Activated CD8-positive, alpha-beta memory T cell treated with anti-CD3 and anti-CD28 coated beads, Interleukin-2, amount 50 U/mL, for 4 hours (primary cell): Measurements from ENCODE around the gene ABLIM2.

Experiments
- DNase-seq: peaks from one replicate; pipeline ENCODE4 v3.0.0-alpha.2; 2020

Gene ABLIM2

GRCh38 chr4:8101213-8102075, 57.2 kb downstream of the ABLIM2 start:
- DNase-seq: no peak

DNA sequence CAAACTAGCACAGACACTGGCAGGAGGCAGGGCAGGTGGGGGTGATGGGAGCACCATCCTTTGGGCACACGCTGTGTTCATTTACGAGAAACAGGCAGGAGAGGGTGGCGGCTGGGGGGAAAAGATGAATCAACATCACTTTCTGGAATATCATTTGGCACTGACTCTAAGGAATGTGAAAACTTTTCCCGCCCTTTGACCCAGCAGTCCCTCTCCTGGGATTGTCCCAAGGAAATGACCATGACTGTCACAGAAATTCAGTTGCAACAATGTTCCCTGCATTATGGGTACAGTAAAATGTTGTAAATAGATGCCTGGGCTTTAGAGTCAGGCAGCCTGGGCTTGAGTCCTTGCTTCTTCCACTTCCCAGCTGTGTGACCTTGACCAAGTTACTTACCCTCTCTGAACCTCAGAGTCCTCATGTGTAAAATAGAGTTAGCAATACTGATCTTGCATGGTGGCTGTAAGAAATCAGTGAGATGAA, 58.6 kb downstream of the ABLIM2 start:
- DNase-seq: no peak

DNA sequence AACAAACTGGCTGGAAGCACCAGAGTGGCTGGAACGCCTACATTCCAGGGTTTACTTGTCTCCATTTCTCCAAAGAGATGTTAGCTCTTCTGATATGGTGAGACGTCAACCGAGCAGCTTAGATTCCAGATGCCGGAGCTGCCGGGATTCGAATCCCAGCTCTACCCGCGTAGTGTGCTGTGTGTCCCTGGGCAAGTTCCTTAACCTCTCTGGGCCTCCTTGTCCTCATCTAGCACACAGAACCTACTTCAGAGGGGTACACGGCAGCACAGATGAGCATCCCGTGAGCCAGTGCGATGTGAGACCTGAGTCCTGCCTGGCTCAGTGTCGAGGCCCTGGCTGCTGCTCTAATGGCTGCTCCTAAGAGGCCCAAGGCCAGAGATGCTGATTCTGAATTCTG, 60.1 kb downstream of the ABLIM2 start:
- no peak for DNase-seq

DNA sequence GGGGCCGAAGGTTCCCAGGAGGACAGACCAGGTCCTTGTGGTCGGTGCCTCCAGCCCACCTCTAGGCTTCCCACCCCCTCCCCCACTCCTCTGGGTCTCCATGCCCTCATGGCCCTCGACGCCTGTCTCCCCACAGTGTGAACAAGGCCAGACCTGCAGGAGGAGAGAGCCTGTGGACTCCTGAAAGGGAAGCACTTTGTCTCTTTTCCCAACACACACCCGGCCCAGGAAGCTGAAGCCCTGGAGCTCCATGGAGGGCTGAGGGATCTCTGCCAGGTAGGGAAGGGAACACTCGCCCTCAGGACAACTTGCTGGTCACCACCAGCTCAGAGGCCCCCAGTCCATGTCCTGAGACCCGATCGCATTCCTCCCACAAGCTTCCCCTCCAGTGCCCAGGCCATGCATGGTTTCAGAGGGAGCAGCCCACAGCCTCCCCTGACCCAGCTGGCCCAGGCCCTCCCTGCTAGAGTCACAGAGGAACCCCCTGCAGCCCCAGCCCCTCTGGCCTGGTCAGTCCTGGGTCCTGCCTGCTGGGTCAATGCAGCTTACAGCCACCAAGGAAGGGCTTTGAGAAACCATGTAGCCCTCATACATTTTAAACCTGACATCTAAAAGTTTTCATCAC, 60.8 kb downstream of the ABLIM2 start:
- DNase-seq: no peak

DNA sequence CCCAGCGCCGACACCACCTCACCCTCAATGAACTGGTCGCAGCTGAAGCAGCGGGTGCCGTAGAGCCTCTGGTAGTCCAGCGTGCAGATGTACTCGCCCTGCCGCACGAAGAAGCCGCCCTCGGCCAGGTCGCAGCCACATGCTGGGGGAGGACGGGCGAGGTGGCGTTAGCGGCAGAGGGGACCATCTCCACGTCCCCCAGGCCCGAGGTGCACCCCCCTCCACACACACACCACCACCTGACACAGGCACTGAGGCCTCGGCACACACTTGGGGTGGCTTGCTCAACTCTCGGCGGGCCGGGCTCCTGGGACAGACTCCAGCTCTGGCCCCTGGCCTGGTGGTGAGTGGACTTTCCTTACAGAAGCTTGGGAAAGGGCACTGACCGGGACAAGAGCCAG, 61.5 kb downstream of the ABLIM2 start:
- DNase-seq: no peak

DNA sequence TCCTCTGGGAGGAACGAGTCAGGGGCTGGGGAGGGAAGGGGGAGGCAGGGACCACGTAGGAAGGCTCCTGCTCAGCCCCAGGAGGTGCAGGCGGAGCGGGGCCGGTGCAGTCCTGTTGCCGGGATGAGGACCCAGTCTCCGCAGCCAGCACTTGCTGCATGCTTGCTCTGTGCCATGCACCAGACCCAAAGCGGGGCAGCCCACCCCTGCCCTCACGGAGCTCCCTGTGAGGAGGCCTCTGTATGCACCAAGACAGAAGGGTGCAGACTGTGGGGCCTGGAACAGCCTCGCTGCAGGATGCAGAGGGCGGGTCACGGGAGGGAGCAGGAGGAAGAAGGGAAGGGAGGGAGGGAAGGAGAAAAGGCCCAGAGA, 61.9 kb downstream of the ABLIM2 start:
- DNase-seq: no peak

GRCh38 chr4:8095956-8096689, 62.5 kb downstream of the ABLIM2 start:
- no peak for DNase-seq

DNA sequence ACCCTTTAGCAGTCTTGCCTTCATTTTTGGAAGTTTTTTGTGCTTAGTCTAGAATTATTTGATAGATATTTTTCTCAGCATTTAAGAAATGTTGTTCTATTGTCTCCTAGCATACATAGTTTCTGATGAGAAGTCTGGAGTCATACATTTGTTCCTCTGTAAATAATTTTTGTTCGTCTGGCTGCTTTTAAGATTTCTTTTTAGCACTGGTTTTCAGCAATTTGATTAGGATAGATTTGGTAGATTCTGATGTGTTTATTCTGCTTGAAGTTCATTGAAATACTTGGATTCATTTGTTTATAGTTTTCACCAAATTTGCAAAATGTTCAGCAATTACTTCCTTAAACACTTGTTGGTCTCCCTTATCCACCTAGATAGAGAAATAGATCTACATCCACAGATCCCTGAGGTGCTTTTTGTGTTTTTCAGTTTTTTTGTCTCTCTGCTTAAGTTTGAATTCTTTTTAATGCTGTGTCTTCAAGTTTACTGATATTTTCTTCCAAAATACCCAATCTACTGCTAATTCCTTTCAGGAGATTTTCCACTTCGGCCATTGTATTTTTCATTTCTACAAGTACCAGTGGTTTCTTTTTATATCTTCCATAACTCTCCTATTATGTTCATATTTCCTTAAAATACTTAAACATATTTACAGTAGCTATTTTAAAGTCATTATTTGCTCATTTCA, 64.9 kb downstream of the ABLIM2 start:
- DNase-seq: no peak

DNA sequence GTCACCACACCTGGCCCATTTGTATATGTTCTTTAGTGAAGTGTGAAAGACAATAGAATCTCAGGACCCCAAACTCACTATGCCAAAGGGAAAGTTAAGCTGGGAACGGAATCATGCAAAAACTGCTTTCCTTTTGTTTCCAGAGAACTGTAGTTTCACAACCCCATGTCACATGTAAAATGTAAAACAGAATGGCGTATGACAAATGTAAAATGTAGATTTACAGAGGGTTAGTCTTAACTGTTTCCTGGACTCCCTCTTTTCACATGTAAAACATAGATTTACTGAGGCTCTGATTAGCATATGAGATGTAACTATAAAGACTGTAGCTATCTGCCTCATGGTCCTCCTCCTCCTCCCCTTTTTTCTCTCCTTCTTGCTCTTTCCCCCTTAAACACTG, 66.3 kb downstream of the ABLIM2 start:
- DNase-seq: no peak

DNA sequence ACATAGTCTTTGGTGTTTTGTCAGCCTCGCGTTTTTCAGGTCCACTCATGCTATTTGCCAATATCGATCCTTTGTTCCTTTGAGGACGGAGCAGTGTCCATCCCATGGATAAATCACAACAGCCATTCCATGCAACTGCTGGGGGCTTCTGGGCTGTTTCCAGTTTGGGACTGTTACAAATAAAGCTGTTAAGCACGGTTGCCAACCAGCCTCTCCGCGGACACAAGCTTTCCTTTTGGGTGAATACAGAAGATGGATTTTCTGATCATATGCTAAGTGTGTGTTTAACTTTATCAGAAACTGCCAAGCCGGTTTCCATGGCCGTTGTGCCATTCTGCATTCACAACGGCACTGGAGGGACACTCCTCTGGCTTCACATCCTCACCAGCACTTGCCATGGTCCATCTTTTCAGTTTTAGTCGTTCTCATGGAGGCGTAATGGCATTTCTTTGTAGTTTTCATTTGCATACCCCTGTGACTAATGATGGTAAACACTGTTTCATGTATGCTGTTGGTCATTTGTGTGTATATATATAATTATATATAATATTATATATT, 67.8 kb downstream of the ABLIM2 start:
- no peak for DNase-seq

DNA sequence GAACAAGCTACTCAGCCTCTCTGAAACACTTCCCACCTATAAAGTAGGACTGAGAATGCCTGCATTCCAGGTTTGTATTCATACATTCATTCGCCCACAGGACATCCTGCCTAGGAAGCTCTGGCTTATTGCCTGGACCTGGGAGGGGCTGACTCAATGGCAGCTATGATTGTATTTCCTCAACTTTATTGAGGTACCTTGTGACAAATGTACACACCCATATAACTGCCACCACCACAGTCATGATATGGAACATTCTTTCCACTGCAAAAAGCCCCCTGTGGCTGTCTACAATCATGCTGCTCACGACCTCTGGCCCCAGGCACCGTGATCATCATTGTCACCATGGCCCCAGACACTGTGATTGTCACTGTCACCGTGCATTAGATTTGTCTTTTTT, 68.3 kb downstream of the ABLIM2 start:
- DNase-seq: no peak

DNA sequence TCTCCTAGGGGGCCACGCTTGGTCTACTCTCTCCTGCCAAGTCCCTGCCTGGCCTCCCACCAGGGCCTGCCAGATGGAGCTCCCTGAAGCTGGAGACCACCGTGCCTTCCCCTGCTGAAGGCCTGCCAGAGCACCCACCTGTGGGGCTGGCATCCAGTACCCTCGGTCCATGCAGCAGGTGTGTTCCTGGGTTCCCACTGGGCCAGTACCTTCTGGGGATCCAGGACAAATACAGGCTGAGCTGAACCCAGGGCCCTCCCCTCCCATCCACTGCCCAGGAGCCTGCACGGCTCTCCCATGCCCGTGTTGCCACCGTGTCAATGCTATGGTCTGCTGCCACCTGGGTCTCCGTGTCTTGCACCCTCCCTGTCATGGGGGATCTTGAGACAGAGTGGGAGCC, 68.8 kb downstream of the ABLIM2 start:
- DNase-seq: no peak

- DNase-seq: no peak
These were observed 69.6 kb downstream of the ABLIM2 start for GRCh38 chr4:8088966-8089491.

- DNase-seq: no peak
These were observed 70.6 kb downstream of the ABLIM2 start for GRCh38 chr4:8087921-8088495.

GRCh38 chr4:8086783-8087445, 71.7 kb downstream of the ABLIM2 start:
- no peak for DNase-seq

DNA sequence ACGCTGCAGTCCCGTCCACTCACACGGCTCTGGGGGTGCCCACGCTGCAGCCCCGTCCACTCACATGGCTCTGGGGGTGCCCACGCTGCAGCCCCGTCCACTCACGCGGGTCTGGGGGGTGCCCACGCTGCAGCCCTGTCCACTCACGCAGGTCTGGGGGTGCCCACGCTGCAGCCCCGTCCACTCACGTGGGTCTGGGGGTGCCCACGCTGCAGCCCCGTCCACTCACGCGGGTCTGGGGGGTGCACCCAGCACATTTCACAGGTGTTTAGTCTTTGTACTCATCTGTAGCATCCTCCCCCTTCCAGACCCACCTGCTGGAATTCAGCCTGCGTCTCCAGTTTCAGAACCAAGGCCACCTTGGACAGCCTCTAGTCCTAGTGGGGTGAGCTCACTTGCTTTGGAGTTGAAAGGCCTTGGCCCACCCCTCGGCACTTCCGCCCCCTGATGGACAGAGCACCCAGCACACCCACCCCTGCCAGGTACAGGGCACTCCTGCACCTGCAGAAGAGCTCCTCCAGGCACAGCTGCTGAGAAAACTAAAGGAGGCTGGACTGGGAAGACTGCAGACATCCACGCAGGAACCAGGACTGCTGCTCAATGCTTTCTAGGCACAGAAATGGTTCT, 73.0 kb downstream of the ABLIM2 start:
- no peak for DNase-seq

DNA sequence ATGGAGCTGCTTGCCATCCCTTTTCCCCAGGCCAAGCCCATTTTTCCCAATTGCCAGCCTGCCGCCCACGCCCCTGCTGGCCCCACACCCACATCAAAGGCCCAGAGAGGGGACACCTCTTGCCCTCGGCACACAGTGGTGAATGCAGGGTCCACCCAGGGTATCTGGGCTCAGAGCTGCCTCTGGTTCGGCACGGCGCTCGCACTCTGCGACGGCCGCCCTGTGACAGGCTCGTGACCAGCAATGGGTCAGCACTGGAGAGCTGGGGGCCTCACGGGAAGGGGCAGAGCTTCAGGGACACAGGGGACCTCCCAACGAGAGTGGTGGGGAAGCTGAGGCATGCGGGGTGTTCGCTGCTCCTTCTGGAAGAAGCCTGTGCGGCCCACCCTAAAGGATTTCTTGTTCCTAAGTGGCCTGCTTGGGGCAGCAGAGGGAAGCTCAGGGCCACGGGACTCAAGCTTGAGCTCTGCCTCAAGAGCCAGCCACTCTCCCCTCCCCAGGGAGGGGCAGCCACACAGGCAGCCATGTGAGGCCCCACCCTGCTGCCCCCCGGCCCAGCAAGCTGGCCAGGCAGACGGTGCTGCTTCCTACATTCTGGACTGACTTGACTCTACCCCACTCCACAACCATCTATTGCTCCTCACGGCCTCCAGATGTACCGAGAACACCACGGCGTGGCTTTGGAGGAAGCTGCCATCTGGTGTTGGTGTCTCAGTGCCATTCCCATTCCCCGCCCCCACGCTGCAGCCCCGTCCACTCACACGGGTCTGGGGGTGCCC, 73.7 kb downstream of the ABLIM2 start:
- DNase-seq: no peak

GRCh38 chr4:8084031-8084660, 74.5 kb downstream of the ABLIM2 start:
- DNase-seq: no peak

DNA sequence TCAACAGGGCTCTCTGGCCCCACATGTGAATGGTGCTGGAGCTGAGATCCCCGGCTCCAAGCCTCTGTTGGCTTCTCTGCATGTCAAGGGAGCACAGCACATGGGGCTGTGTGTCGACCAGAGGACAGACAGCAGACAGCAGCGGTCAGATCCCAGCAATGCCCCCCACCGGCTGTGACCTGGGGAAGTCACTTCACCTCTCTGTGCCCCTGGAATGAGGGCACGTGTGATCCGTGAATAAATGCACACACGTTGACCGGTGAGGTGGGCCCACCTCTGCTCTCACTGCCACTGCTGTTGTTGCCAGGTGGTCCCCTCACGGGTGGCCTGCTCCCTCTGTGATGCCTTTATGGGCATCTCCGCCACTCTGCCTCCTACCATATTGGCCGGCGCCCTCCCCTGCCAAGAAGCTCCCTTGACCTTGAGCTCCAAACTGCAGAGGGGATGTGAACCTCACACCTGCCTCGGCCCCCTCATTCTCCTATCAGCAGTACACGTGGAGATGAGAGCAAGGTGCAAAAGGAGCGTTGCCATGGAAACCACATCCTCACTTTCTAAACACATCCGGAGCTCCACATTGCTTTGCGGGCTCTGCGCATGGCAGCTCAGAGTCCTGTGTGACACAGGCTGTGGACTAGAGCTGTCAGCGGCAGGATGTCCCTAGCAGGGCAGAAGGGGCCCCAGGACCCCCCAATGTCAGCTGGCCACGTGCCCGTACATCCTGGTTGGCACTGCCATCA, 75.4 kb downstream of the ABLIM2 start:
- DNase-seq: no peak
